Liver (tissue), 3 donors: ENCODE measurements around the gene TBC1D1.

Experiments used
- JUND ChIP-seq, 2 donors: IDR thresholded peaks; 2 replicates each; pipeline ENCODE4 v1.6.1; 2016; ENCODE audit warnings: antibody characterized with exemption in 2 of 2
- SP1 ChIP-seq: IDR thresholded peaks from 2 replicates; pipeline ENCODE4 v1.6.1; 2018; ENCODE audit warnings: antibody characterized with exemption, mild to moderate bottlenecking
- YY1 ChIP-seq: IDR thresholded peaks from 2 replicates; pipeline ENCODE4 v1.6.1; 2016; ENCODE audit warnings: antibody characterized with exemption, mild to moderate bottlenecking
- TF ChIP-seq, protein P1 (sequence below): fragments of 150-350 bp; IDR thresholded peaks from 2 replicates; pipeline ENCODE4 v1.5.1; 2017; ENCODE audit warnings: improper control_type of control experiment, low read depth, low read length; ENCODE audit not compliant: missing input control
- TF ChIP-seq, protein P2 (sequence below): IDR thresholded peaks from 2 replicates; pipeline ENCODE4 v1.6.1; 2016; ENCODE audit warnings: antibody characterized with exemption, mild to moderate bottlenecking
- TF ChIP-seq, protein P3 (sequence below): IDR thresholded peaks from 2 replicates; pipeline ENCODE4 v1.6.1; 2016; ENCODE audit warnings: antibody characterized with exemption
- donor health status: healthy.
- donor health status: healthy.

DNA sequence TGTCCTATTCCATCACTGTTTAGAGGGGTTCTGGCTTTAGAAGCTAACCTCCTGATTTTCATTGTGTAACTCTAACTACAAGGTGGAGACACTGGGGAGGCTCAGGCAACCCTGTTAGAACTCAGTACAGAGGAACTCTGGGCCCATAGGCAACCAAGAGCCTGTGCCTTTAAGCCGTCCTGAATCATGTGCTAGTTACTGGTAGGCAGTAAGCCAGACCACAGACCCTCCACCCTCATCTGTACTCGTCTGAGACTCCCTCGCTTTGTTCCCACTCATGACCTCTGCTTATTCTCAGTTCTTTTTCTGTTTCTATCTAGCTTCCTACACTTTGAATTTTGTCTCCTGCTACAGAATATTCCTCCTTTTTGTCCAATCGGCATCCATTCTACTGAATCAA, 31.4 kb downstream of the TBC1D1 start:
- TF ChIP-seq, protein P1, sequence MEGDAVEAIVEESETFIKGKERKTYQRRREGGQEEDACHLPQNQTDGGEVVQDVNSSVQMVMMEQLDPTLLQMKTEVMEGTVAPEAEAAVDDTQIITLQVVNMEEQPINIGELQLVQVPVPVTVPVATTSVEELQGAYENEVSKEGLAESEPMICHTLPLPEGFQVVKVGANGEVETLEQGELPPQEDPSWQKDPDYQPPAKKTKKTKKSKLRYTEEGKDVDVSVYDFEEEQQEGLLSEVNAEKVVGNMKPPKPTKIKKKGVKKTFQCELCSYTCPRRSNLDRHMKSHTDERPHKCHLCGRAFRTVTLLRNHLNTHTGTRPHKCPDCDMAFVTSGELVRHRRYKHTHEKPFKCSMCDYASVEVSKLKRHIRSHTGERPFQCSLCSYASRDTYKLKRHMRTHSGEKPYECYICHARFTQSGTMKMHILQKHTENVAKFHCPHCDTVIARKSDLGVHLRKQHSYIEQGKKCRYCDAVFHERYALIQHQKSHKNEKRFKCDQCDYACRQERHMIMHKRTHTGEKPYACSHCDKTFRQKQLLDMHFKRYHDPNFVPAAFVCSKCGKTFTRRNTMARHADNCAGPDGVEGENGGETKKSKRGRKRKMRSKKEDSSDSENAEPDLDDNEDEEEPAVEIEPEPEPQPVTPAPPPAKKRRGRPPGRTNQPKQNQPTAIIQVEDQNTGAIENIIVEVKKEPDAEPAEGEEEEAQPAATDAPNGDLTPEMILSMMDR: no peak
- TF ChIP-seq SP1: no peak
- TF ChIP-seq, protein P2, sequence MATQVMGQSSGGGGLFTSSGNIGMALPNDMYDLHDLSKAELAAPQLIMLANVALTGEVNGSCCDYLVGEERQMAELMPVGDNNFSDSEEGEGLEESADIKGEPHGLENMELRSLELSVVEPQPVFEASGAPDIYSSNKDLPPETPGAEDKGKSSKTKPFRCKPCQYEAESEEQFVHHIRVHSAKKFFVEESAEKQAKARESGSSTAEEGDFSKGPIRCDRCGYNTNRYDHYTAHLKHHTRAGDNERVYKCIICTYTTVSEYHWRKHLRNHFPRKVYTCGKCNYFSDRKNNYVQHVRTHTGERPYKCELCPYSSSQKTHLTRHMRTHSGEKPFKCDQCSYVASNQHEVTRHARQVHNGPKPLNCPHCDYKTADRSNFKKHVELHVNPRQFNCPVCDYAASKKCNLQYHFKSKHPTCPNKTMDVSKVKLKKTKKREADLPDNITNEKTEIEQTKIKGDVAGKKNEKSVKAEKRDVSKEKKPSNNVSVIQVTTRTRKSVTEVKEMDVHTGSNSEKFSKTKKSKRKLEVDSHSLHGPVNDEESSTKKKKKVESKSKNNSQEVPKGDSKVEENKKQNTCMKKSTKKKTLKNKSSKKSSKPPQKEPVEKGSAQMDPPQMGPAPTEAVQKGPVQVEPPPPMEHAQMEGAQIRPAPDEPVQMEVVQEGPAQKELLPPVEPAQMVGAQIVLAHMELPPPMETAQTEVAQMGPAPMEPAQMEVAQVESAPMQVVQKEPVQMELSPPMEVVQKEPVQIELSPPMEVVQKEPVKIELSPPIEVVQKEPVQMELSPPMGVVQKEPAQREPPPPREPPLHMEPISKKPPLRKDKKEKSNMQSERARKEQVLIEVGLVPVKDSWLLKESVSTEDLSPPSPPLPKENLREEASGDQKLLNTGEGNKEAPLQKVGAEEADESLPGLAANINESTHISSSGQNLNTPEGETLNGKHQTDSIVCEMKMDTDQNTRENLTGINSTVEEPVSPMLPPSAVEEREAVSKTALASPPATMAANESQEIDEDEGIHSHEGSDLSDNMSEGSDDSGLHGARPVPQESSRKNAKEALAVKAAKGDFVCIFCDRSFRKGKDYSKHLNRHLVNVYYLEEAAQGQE: no peak
- no peak for TF ChIP-seq JUND (IDR thresholded peaks at IDR 0.05)
- TF ChIP-seq, protein P3, sequence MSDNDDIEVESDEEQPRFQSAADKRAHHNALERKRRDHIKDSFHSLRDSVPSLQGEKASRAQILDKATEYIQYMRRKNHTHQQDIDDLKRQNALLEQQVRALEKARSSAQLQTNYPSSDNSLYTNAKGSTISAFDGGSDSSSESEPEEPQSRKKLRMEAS: no peak
- no peak for TF ChIP-seq YY1
